B cell (primary cell): ENCODE data around the gene AVEN. TPM values are rescaled to one million over a fixed set of nuclear protein-coding genes. Genes with fewer than 3 reads are reported as not detected.

Experiments
- ATAC-seq: fragments of 200-7000 bp; cut with Tn5 transposase; one replicate; pipeline ENCODE4 v1.10.0; 2021; ENCODE audit warnings: low read depth, mild to moderate bottlenecking, moderate number of reproducible peaks, moderate library complexity
- CTCF ChIA-PET: fragments of 350-600 bp; sonication (Branson Sonifier 250); formaldehyde crosslinking; loops from one replicate; lab custom pipeline; 2021; ENCODE audit warnings: antibody characterized with exemption, inconsistent platforms; lab: Charles Lee
- POLR2A ChIA-PET: fragments of 350-600 bp; sonication (Branson Sonifier 250); formaldehyde crosslinking; loops from one replicate; lab custom pipeline; 2021; ENCODE audit warnings: antibody characterized with exemption; lab: Charles Lee
- DNase-seq: peaks from one replicate; pipeline ENCODE4 v3.0.0; 2013
- H2AFZ ChIP-seq: 2 replicates; pipeline ENCODE4 v1.6.1; 2012; ENCODE audit warnings: mild to moderate bottlenecking, low read depth, low read length; ENCODE audit not compliant: insufficient read depth, poor library complexity, severe bottlenecking
- H3K27ac ChIP-seq, 2 donors: 1 replicate in 1 of 2; 2 replicates in 1 of 2; pipeline ENCODE4 v1.5.1; 2012 to 2013; ENCODE audit warnings: low read length in 2 of 2, mild to moderate bottlenecking in 2 of 2, moderate library complexity in 1 of 2
- H3K27me3 ChIP-seq, 4 experiments: fragments of 200-600 bp in 1 of 4; sonication (generic) in 1 of 4; replicated peaks in 1 of 4; 1 replicate in 2 of 4; 2 replicates in 2 of 4; pipeline versions ENCODE4 v1.6.1 to v1.7.0; 2013 to 2016; ENCODE audit warnings: low read length in 3 of 4, mild to moderate bottlenecking in 2 of 4, mixed read lengths in 1 of 4, moderate library complexity in 1 of 4; ENCODE audit not compliant: insufficient read depth in 4 of 4, control insufficient read depth in 3 of 4; ENCODE audit errors: control extremely low read depth in 1 of 4
- H3K36me3 ChIP-seq, 2 experiments: replicated peaks in 1 of 2; 1 replicate in 1 of 2; 2 replicates in 1 of 2; pipeline versions ENCODE4 v1.6.1 to v1.7.1; 2013; ENCODE audit warnings: low read length in 1 of 2; ENCODE audit not compliant: insufficient read depth in 2 of 2, control insufficient read depth in 1 of 2; ENCODE audit errors: control extremely low read depth in 1 of 2, extremely low read depth in 1 of 2
- H3K4me1 ChIP-seq, 2 donors: fragments of 200-600 bp in 1 of 2; sonication (generic) in 1 of 2; 1 replicate in 1 of 2; 2 replicates in 1 of 2; pipeline versions ENCODE4 v1.5.1 to v1.6.1; 2013 to 2017; ENCODE audit warnings: low read length in 2 of 2; ENCODE audit not compliant: control insufficient read depth in 2 of 2, insufficient read depth in 2 of 2
- H3K4me2 ChIP-seq: replicated peaks from 2 replicates; pipeline ENCODE3; 2012; ENCODE audit warnings: mild to moderate bottlenecking, low read depth, low read length; ENCODE audit not compliant: poor library complexity, severe bottlenecking
- H3K4me3 ChIP-seq, 5 experiments: fragments of 200-600 bp in 1 of 5; sonication (generic) in 1 of 5; 1 replicate in 3 of 5; 2 replicates in 2 of 5; pipeline versions ENCODE4 v1.5.1 to v1.7.0; 2011 to 2016; ENCODE audit warnings: low read length in 4 of 5, mild to moderate bottlenecking in 4 of 5, low read depth in 2 of 5, control low read depth in 1 of 5, moderate library complexity in 1 of 5; ENCODE audit not compliant: insufficient read depth in 1 of 5; ENCODE audit errors: control extremely low read depth in 1 of 5, extremely low read depth in 1 of 5
- H3K79me2 ChIP-seq: fragments of 200-600 bp; sonication (generic); one replicate; pipeline ENCODE4 v1.6.0; 2016; ENCODE audit warnings: low read length; ENCODE audit not compliant: control insufficient read depth, insufficient read depth
- H3K9ac ChIP-seq: fragments of 200-600 bp; sonication (generic); 2 replicates; pipeline ENCODE4 v1.6.1; 2017; ENCODE audit warnings: mild to moderate bottlenecking, low read length, moderate library complexity
- H3K9me3 ChIP-seq, 3 donors: one replicate each; pipeline versions ENCODE4 v1.6.1 to v1.7.1; 2013; ENCODE audit warnings: low read length in 2 of 3; ENCODE audit not compliant: control insufficient read depth in 2 of 3, insufficient read depth in 1 of 3; ENCODE audit errors: control extremely low read depth in 1 of 3
- H4K20me1 ChIP-seq: 2 replicates; pipeline ENCODE4 v1.6.0; 2012; ENCODE audit warnings: mild to moderate bottlenecking, low read length; ENCODE audit not compliant: insufficient read depth, control insufficient read depth, poor library complexity, severe bottlenecking
- H3K27ac Mint-ChIP-seq: one replicate; pipeline ENCODE4 v1.8.0; 2021; ENCODE audit warnings: mixed read lengths
- H3K27me3 Mint-ChIP-seq: one replicate; pipeline ENCODE4 v1.8.0; 2021; ENCODE audit warnings: mixed read lengths
- H3K4me1 Mint-ChIP-seq: one replicate; pipeline ENCODE4 v1.8.0; 2021; ENCODE audit warnings: mixed read lengths
- H3K4me3 Mint-ChIP-seq: one replicate; pipeline ENCODE4 v1.8.0; 2021; ENCODE audit warnings: mixed read lengths
- H3K9me3 Mint-ChIP-seq: one replicate; pipeline ENCODE4 v1.8.0; 2022; ENCODE audit warnings: mixed read lengths; ENCODE audit not compliant: insufficient read depth
- EZH2 ChIP-seq: IDR thresholded peaks from 2 replicates; pipeline ENCODE4 v1.6.1; 2012; ENCODE audit warnings: borderline replicate concordance, low read depth, mild to moderate bottlenecking, moderate library complexity, low read length; ENCODE audit not compliant: insufficient read depth, poor library complexity, severe bottlenecking
- WGBS: methylation state at CpG from one replicate; pipeline ENCODE4 v1.1.5; 2013; ENCODE audit warnings: missing lambda C conversion rate; ENCODE audit not compliant: insufficient coverage; 5-methylcytosine and 5-hydroxymethylcytosine counted together
- intact Hi-C: fragments of 100-400 bp; cut with micrococcal nuclease; formaldehyde crosslinking; loops from one replicate; pipeline ENCODE4 v1.10.0; 2022
- polyA plus RNA-seq: library from polyadenylated mRNA; depleted of rRNA; stranded (reverse); fragments of >200 nt; gene quantifications from 2 replicates; pipeline ENCODE4 v1.2.3, GENCODE V29; 2012
- total RNA-seq, 2 donors: library from RNA; stranded (reverse); fragments of 120-200 nt in 1 of 2; gene quantifications; 1 replicate in 1 of 2; 2 replicates in 1 of 2; pipeline versions ENCODE4 v1.2.3 to v1.2.4, GENCODE V29; 2013 to 2022
- TF ChIP-seq, protein P1 (sequence below): fragments of 200-600 bp; IDR thresholded peaks from one replicate; pipeline ENCODE4 v1.8.0; 2022; ENCODE audit warnings: antibody characterized with exemption, mild to moderate bottlenecking

The AVEN gene
- total and polyA plus RNA-seq, 2 donors (not counting 1 experiment from before 2014, with no cell fraction given): 1.8 to 8.2 TPM

DNA sequence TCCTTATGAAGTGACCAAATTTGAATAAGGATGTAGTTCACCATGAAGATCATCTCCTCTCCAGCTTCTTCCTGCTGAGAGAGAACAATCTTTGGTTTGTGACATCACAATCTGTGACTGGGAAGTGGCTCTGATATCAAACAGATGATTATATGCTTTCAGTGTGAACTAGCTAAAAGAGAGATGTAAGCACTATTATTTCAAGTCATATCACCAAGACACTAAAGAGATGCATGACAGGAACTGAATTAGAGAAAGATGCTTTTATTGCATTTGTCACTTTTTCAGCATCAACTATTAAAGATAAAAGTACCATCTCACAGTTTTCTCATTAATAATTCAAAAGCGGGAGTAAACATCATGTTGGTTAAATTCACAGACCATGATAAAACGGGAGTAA is 67.2 kb downstream of the AVEN start:
- DNase-seq (no peak), ATAC-seq (no peak)
- Mint-ChIP-seq H3K27ac (no peak overlapping the region), H3K4me3 (no peak overlapping the region), H3K4me1 (no peaks in the 10 kb centered on the region), H3K9me3 (no peaks in the 10 kb centered on the region), H3K27me3 (no peaks in the 10 kb centered on the region)
- no peaks in the 10 kb centered on the region for H3K79me2 ChIP-seq
- no peaks in the 10 kb centered on the region for H3K9me3 ChIP-seq
- H3K4me2 ChIP-seq: no peak overlapping the region
- H4K20me1 ChIP-seq: no peaks in the 10 kb centered on the region
- intact Hi-C loops: no loop called here
- TF ChIP-seq, protein P1, sequence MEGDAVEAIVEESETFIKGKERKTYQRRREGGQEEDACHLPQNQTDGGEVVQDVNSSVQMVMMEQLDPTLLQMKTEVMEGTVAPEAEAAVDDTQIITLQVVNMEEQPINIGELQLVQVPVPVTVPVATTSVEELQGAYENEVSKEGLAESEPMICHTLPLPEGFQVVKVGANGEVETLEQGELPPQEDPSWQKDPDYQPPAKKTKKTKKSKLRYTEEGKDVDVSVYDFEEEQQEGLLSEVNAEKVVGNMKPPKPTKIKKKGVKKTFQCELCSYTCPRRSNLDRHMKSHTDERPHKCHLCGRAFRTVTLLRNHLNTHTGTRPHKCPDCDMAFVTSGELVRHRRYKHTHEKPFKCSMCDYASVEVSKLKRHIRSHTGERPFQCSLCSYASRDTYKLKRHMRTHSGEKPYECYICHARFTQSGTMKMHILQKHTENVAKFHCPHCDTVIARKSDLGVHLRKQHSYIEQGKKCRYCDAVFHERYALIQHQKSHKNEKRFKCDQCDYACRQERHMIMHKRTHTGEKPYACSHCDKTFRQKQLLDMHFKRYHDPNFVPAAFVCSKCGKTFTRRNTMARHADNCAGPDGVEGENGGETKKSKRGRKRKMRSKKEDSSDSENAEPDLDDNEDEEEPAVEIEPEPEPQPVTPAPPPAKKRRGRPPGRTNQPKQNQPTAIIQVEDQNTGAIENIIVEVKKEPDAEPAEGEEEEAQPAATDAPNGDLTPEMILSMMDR: no peak
- TF ChIP-seq EZH2: no peak
- no peak overlapping the region for H2AFZ ChIP-seq
- no peaks in the 10 kb centered on the region for H3K36me3 ChIP-seq
- ChIA-PET CTCF (no interaction called here), POLR2A (no interaction called here)
- H3K4me1 ChIP-seq: no peaks in the 10 kb centered on the region
- WGBS: 80% methylated on average over 1 of the region's 2 CpGs
- H3K27me3 ChIP-seq: no peaks in the 10 kb centered on the region
- H3K9ac ChIP-seq: no peak overlapping the region
- no peak overlapping the region for H3K27ac ChIP-seq
- no peak overlapping the region for H3K4me3 ChIP-seq

DNA sequence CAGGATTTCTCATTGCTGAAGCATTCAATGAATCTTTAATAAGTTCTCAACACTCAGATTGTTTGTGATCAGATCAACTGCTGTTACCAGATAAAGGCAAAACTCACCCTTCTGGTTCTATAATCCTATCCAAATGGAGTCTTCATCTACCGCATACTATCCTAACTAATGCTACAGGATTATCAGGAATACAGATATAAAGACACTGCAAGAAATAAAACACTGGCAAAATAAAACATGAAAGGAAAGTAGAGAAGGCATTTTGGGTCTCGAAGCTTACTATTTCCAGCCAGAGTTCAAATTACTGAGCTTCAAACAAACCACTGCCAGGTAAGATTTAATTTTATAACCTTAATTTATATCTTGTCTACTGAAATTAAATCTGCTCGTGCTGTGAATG is 70.2 kb downstream of the AVEN start:
- Mint-ChIP-seq H3K27ac (no peak overlapping the region), H3K9me3 (no peaks in the 10 kb centered on the region), H3K4me1 (no peaks in the 10 kb centered on the region), H3K4me3 (no peak overlapping the region), H3K27me3 (no peaks in the 10 kb centered on the region)
- intact Hi-C loops: no loop called here
- TF ChIP-seq, protein P1: no peak
- TF ChIP-seq EZH2: no peak
- Histone ChIP-seq H3K9ac (no peak overlapping the region), H3K79me2 (no peaks in the 10 kb centered on the region), H3K9me3 (no peaks in the 10 kb centered on the region), H3K4me3 (no peak overlapping the region), H3K27ac (no peak overlapping the region), H3K36me3 (no peaks in the 10 kb centered on the region), H4K20me1 (no peaks in the 10 kb centered on the region), H3K27me3 (no peaks in the 10 kb centered on the region), H2AFZ (no peak overlapping the region), H3K4me2 (no peak overlapping the region), H3K4me1 (no peaks in the 10 kb centered on the region)
- ChIA-PET CTCF (no interaction called here), POLR2A (no interaction called here)
- DNase-seq (no peak), ATAC-seq (no peak)
- WGBS: no CpG with 5 or more reads among the region's 3 CpGs
